Measurements from ENCODE around the gene NKX6-1. TPM values are rescaled to one million over a fixed set of nuclear protein-coding genes. Genes with fewer than 3 reads are reported as not detected.
A peak's percentile ranks its signal among the peaks of the same experiment; 100 is the strongest.

The NKX6-1 gene
- total RNA-seq, 1 donor from 2014 or later: not detected

DNA sequence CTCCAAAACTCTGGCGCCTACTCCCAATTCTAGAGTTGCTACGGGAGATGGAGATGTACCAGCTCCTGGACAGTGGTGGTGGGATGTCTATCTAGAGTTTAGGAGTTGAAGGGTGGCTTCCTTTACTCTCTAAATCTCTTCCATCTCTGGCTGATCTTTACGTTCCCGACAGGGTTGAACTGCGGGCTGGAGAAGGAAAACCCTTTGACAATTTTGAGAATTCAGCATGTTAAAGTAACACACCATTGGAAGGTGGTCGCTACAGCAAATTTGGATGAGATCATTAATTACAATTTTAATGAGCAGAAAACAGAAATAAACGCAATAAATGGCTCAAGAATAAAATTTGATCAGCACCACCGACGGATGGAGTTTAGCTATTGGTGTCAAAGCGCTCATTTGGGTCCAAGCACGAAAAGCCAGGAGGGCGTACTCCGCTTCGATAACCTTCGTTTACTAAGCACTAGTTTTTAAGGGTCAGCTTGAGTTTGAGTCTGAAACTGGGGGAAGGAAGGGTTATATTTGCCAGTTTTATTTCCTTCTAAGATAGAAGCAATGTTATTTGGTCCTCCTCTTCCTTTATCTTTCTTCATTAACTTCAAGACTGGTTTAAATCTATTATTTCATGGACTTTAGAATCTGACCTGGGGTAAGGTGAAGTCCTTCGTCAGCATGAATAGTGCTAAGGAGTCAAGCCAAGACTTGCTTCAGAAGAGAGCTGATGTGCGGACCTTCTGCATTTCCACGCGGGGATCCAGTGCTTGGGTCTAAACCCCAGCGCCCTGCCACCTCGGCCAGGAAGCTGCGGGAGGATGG, 1.5 kb upstream of the NKX6-1 start:
- no peak for ATAC-seq
- intact Hi-C loops (cut with DNase I): loop anchor here (5.0 to 10.0 kb wide), 2 partner anchors 728 to 856 kb away; no protein-coding TSS in a partner anchor
- DNase-seq (ENCODE audit: missing footprints): no peak

GRCh38 chr4:84499624-84499982, 511 bp upstream of the NKX6-1 start:
- no peak for ATAC-seq
- no peak for DNase-seq (ENCODE audit: missing footprints)
- intact Hi-C loops (cut with DNase I): no loop called here

- DNase-seq (ENCODE audit: missing footprints) (peak; percentile 52), ATAC-seq (no peak)
- intact Hi-C loops (cut with DNase I): no loop called here
Measured at GRCh38 chr4:84498203-84498934, 723 bp downstream of the NKX6-1 start.

DNA sequence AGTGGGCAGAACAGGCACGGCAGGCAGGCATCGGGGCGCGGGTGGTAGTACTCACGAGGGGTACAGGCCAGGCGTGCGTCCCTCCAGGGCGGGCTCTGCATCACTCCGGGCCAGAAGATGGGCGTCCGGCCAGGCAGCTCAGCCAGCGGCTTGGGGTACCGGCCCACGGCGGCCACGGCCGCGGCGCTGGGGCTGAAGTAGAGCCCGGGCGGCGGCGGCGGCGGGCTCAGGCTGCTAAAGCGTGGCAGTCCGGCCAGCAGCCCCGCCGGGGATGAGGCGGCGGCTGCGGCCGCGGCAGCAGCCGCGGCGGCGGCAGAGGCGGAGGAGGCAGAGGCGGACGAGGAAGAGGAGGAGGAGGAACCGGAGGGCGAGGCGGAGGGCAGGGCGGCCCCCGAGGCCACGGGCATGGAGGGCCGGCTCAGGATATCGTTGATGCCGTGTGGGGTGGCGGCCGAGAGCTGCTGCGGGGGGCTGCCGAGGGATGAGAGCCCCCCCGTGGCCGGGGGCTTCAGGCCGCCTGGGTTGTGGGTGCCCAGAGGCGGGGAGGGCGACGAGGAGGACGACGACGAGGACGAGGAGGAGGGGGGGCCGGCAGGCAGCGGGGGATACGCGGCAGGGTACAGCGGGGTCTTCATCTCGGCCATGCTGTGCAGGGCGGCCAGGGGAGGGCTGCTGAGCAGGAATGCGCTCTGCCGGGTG, 1.4 kb downstream of the NKX6-1 start:
- intact Hi-C loops (cut with DNase I): no loop called here
- DNase-seq (ENCODE audit: missing footprints) (no peak), ATAC-seq (no peak)

GRCh38 chr4:84496706-84497503, 2.2 kb downstream of the NKX6-1 start:
- peak; percentile 54 for DNase-seq (ENCODE audit: missing footprints)
- intact Hi-C loops (cut with DNase I): no loop called here
- no peak for ATAC-seq

GRCh38 chr4:84496331-84496705, 2.8 kb downstream of the NKX6-1 start:
- ATAC-seq (no peak), DNase-seq (ENCODE audit: missing footprints) (no peak)
- intact Hi-C loops (cut with DNase I): no loop called here

DNA sequence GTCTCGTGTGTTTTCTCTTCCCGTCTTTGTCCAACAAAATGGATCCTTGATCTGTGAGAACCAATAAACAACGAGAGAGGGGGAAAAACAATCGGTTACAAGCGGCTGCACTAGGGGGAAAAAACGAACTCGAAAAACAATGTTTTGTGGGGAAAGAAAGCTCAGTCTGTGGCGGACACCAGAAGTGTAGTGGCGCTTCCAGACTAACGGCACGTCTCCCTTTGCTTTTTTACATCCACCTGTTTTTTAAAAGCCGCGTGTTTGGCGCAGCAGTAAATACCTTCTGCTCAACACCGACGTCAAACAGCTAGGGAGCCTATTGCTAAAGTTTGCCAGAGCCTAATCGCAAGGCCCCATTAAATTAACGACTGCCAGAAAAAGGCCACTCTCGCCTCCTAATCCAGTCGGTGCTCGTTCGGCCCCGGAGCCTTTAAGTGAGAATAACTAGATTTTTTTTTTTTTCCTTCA, 3.3 kb downstream of the NKX6-1 start:
- no peak for ATAC-seq
- no peak for DNase-seq (ENCODE audit: missing footprints)
- intact Hi-C loops (cut with DNase I): no loop called here

GRCh38 chr4:84495118-84495793, 3.8 kb downstream of the NKX6-1 start:
- intact Hi-C loops (cut with DNase I): no loop called here
- ATAC-seq: no peak
- DNase-seq (ENCODE audit: missing footprints): no peak

GRCh38 chr4:84494531-84494930, 4.6 kb downstream of the NKX6-1 start:
- intact Hi-C loops (cut with DNase I): no loop called here

GRCh38 chr4:84494076-84494475, 5.0 kb downstream of the NKX6-1 start:
- intact Hi-C loops (cut with DNase I): no loop called here
- no peak for DNase-seq (ENCODE audit: missing footprints)
- ATAC-seq: no peak

More at GRCh38 chr4:84494531-84494930, 4.6 kb downstream of the NKX6-1 start:
- ATAC-seq (no peak), DNase-seq (ENCODE audit: missing footprints) (no peak)

GRCh38 chr4:84493092-84493850, 5.8 kb downstream of the NKX6-1 start:
- ATAC-seq (no peak), DNase-seq (ENCODE audit: missing footprints) (no peak)
- intact Hi-C loops (cut with DNase I): no loop called here

- intact Hi-C loops (cut with DNase I): no loop called here
- no peak for DNase-seq (ENCODE audit: missing footprints)
Measured at GRCh38 chr4:84492737-84493091, 6.4 kb downstream of the NKX6-1 start.

GRCh38 chr4:84492290-84492689, 6.8 kb downstream of the NKX6-1 start:
- ATAC-seq (no peak), DNase-seq (ENCODE audit: missing footprints) (no peak)
- intact Hi-C loops (cut with DNase I): no loop called here

More at GRCh38 chr4:84492737-84493091, 6.4 kb downstream of the NKX6-1 start:
- ATAC-seq: no peak

DNA sequence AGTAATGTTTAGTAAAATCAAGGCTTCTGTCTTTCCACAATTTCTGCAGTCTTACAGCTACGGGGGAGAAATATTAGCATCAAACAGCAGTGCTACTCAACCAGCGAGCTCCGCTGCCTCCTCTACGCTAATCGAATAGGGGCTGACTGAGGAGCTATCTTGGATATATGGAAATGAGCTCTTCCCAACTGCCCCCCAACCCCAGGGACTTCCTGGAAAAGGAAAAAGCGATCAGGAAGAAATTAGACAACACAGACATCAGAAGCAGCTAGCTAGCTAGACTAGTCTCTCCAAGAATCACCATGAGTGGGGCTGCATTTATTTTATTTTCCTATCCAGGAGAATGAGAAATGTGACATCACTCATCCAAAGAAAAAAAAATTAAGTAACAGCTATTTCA, 7.6 kb downstream of the NKX6-1 start:
- ATAC-seq (no peak), DNase-seq (ENCODE audit: missing footprints) (no peak)
- intact Hi-C loops (cut with DNase I): no loop called here

DNA sequence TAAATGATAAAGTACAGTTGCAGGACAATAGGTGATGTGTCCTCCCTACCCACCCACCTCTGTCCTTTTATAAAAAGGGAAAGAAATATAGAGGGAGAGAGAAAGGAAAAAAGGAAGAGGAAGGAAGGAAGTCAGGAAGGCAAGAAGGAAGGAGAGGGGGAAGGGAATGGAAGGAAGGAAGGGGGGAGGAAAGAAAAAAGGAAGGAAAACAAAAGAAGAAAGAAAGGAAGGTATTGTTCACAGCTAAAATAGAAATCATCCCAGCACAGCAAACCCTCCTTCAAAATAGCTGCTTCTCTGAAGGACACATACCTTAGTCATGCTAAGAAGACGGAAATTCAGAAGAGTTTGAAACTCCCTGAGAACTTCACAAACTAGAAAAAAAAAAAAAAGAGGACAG, 8.4 kb downstream of the NKX6-1 start:
- no peak for ATAC-seq
- DNase-seq (ENCODE audit: missing footprints): no peak
- intact Hi-C loops (cut with DNase I): no loop called here

GRCh38 chr4:84484236-84484635, 14.9 kb downstream of the NKX6-1 start:
- DNase-seq (ENCODE audit: missing footprints) (no peak), ATAC-seq (no peak)
- intact Hi-C loops (cut with DNase I): no loop called here

DNA sequence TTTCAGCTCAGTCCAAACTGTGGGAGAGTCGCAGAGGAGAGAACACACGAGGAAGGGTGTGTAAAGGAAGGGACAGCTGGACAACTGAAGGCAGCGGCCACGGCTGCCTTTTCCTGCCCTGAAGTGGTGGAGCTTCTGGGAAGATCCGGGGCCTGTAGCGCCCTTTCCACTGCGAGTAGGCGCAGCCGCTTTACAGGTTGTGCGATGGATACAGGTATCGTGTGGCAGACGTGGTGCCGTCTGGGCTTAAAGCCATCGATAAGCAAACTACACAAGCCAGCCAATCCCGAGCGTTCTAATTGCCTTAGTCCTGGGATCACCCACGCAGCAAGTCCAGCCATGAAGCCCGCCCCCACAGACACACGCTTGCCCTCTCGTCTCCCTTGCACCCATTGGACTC, 15.4 kb downstream of the NKX6-1 start:
- ATAC-seq: no peak
- intact Hi-C loops (cut with DNase I): no loop called here
- no peak for DNase-seq (ENCODE audit: missing footprints)

Measured in Right ventricle myocardium inferior (tissue), 1 donor.